Subcutaneous adipose tissue (tissue), 4 donors: ENCODE results near the gene OR6M1. TPM values are rescaled to one million over a fixed set of nuclear protein-coding genes. Genes with fewer than 3 reads are reported as not detected.

Experiments used
- total RNA-seq, 4 donors: library from RNA; depleted of rRNA; stranded (reverse); fragments of >200 nt; gene quantifications; one replicate each; pipeline ENCODE4 v1.1.0, GENCODE V29; 2016
- TF ChIP-seq, protein P1 (sequence below): fragments of 450-650 bp; IDR thresholded peaks from one replicate; pipeline ENCODE4 v1.5.1; 2016; ENCODE audit warnings: low read depth, mild to moderate bottlenecking, control low read depth, antibody characterized with exemption, moderate library complexity

The OR6M1 gene, protein sequence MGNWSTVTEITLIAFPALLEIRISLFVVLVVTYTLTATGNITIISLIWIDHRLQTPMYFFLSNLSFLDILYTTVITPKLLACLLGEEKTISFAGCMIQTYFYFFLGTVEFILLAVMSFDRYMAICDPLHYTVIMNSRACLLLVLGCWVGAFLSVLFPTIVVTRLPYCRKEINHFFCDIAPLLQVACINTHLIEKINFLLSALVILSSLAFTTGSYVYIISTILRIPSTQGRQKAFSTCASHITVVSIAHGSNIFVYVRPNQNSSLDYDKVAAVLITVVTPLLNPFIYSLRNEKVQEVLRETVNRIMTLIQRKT
- total RNA-seq = not detected

DNA sequence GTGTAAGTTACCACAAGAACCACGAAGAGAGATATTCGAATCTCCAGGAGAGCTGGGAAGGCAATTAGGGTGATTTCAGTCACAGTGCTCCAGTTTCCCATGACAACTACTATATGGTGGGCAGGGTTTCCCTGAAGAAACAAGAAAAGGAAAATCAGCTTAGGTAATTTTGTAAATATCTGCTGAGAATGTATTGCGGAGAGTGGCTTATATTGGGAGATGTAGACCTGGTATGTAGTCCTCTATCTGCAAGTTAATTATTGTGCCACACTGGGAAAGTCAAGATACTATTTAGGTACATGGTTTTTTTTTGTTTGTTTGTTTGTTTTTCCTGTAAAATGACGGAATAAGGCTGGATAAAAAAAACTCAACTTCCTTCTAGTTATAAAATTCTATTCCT is at the start of gene OR6M1:
TSS of gene OR6M1 (minus strand) at position 101 of the 400 bp plus-strand sequence. CDS start at position 101, 0 bp downstream.
- TF ChIP-seq, protein P1, sequence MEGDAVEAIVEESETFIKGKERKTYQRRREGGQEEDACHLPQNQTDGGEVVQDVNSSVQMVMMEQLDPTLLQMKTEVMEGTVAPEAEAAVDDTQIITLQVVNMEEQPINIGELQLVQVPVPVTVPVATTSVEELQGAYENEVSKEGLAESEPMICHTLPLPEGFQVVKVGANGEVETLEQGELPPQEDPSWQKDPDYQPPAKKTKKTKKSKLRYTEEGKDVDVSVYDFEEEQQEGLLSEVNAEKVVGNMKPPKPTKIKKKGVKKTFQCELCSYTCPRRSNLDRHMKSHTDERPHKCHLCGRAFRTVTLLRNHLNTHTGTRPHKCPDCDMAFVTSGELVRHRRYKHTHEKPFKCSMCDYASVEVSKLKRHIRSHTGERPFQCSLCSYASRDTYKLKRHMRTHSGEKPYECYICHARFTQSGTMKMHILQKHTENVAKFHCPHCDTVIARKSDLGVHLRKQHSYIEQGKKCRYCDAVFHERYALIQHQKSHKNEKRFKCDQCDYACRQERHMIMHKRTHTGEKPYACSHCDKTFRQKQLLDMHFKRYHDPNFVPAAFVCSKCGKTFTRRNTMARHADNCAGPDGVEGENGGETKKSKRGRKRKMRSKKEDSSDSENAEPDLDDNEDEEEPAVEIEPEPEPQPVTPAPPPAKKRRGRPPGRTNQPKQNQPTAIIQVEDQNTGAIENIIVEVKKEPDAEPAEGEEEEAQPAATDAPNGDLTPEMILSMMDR = no peak

DNA sequence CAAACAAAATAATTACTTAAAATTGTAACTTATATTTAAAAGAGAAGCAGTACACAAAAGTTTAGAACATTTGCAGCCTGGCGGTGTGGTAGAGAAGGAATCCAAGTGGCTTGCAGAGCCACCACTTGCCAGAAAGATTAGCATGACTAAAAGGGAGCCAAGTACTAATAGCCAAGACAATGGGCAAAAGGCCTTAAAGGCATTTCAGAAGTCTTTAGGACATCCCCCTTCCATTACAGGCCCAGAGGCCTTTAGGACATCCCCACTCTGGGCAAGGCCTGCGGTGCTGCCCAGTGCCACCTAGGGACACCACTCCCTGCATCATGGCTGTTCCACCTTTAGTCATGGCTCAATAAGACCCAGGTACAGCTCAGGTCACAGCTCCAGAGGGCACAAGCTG is 46.9 kb upstream of the OR6M1 start:
- TF ChIP-seq, protein P1 = no peak

DNA sequence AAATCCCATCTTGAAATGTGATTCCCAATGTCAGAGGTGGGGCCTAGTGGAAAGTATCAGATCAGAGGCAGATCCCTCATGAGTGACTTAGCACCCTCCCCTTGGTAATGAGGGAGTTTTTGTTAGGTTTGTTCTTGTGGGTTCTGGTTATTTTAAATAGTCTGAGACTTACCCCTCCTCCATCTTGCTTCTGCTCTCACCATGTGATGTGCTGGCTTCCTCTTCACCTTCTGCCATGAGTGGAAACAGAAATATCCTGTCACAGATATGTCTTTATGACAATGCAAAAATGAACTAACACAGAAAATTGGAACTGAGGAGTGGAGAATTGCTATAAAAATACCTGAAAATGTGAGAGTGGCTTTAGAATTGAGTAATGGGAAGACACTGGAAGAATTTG is 46.2 kb upstream of the OR6M1 start:
- TF ChIP-seq, protein P1 = no peak

DNA sequence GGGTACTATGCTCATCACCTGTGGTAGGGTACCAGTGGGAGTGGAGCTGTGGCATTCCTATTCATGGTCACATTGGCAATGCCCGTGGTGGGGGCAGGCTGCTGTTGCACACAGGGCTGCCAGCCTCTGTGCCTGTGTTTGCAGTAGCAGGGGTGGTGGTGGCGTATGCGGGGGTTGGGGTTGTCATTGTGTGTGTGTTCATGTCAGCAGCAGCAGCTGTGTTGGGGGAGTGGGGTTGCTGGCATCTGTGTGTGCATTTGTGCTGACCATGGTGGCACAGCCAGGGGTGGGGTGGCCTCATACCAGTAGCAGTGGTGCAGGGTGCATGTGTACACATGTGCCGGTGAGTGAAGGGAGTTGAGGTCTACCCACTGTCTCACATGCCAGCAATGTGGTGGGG is 45.0 kb upstream of the OR6M1 start:
- TF ChIP-seq, protein P1 = no peak

DNA sequence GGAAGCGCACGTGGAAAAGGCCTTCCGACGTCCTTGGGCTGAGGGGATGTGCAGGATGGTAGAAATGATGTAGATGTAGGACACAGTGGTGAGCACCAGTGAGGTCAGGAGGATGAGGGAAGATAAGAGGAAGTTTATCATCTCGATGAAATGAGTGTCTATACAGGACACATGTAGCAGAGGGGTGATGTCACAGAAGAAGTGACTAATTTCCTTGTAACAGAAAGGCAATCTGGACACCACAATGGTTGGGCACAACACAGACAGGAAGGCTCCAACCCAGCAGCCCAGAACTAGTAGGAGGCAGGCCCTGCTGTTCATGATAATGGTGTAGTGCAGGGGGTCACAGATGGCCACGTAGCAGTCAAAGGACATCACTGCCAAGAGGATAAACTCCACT is 35.0 kb upstream of the OR6M1 start:
- TF ChIP-seq, protein P1 = no peak

DNA sequence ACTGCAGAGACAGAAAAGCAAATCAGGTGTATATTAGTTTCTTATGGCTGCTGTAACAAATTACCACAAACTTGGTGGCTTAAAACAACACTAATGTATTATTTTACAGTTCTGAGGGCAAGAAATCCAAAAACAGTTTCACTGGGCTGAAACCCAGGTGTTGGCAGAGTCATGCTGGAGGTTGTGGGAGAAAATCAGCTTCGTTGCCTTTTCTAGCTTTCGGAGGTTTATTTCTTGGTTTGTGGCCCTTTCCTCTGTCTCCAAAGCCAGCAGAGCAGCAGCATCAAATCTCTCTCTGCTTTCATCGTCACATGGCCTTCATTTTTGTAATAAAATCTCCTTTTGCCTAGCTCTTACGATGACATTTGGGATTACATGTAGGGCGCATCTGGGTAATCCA is 33.0 kb upstream of the OR6M1 start:
- TF ChIP-seq, protein P1 = no peak

DNA sequence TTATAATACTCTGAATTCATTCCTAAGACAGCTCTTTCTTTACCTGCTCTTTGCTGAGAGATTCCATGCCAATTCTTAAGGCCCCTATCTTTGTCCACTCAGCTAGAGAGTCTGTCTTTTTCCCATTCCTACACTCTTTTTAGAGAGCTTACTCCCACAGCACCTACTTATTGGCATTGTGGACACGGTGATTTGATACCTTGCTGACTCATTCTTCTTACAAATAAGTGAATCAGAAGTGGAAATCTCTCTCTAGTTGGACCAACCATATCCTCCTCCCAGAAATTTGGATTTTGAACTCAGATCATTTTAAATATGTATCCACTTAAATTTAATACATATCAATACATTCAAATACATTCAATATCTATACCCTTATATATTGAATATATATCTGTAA is 32.5 kb upstream of the OR6M1 start:
- TF ChIP-seq, protein P1 = no peak
